Activated CD4-positive, alpha-beta T cell treated with anti-CD3 and anti-CD28 coated beads, Interleukin-2, amount 10 ng/mL, durations not matched to agents 24 days and 14 days (primary cell): Measurements from ENCODE around the gene ZNF519. TPM values are rescaled to one million over a fixed set of nuclear protein-coding genes. Genes with fewer than 3 reads are reported as not detected.
"Not testable (repeated sequence)": the region's sequence is repeated elsewhere in the genome, so short reads cannot be mapped to it uniquely, and the experiment has no call there.

Source experiments
- DNase-seq: peaks from one replicate; pipeline ENCODE4 v3.0.0; 2022
- H3K27ac Mint-ChIP-seq: one replicate; pipeline ENCODE4 v1.8.0; 2022; ENCODE audit warnings: mild to moderate bottlenecking, mixed read lengths
- H3K27me3 Mint-ChIP-seq: one replicate; pipeline ENCODE4 v1.8.0; 2022; ENCODE audit warnings: mixed read lengths
- H3K36me3 Mint-ChIP-seq: one replicate; pipeline ENCODE4 v1.8.0; 2022; ENCODE audit warnings: low read depth, mild to moderate bottlenecking, mixed read lengths
- H3K4me1 Mint-ChIP-seq: one replicate; pipeline ENCODE4 v1.8.0; 2021; ENCODE audit warnings: mixed read lengths
- H3K4me3 Mint-ChIP-seq: one replicate; pipeline ENCODE4 v1.8.0; 2022; ENCODE audit warnings: mild to moderate bottlenecking, moderate library complexity, mixed read lengths
- H3K9me3 Mint-ChIP-seq: one replicate; pipeline ENCODE4 v1.8.0; 2021; ENCODE audit warnings: mixed read lengths
- intact Hi-C: fragments of 100-400 bp; cut with micrococcal nuclease; formaldehyde crosslinking; loops from one replicate; pipeline ENCODE4 v1.15.1; 2023
- total RNA-seq: library from RNA; stranded (reverse); gene quantifications from 2 replicates; pipeline ENCODE4 v1.2.3, GENCODE V29; 2022

Gene ZNF519
- 20.9 and 22.5 TPM in 2 replicates for total RNA-seq

DNA sequence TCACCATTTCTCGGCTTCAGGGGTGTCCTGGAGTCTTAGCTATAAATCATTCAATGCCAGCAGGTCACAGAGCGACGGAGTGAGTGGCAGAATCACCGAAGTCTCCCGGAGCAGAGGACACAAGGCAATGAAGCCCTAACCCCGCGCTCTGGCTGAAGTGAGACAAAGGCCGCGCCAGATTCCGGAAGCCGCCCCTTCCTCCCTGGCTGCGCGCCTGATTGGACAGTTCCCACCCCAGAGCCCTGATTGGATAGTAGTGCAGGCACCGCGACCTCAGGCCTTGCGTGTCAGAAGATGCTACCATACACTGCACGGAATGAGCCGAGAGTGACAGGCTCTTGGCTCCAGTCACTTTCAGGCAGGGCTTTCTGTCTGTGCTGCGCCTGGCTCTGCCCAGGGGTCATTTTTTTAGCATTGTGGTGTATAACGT is at the start of gene ZNF519:
TSS of gene ZNF519 (minus strand) at position 165 of the 430 bp plus-strand sequence. CDS start at position 7, 158 bp downstream.
- H3K27me3 Mint-ChIP-seq, intact Hi-C loops, H3K9me3 Mint-ChIP-seq, H3K36me3 Mint-ChIP-seq: not testable (repeated sequence)
- peak; percentile 97 for DNase-seq
- Mint-ChIP-seq H3K4me3 (peak within 1 kb of the TSS; percentile 93), H3K4me1 (peaks cover 12% of the 10 kb centered on the region), H3K27ac (peak within 1 kb of the TSS; percentile 89)

DNA sequence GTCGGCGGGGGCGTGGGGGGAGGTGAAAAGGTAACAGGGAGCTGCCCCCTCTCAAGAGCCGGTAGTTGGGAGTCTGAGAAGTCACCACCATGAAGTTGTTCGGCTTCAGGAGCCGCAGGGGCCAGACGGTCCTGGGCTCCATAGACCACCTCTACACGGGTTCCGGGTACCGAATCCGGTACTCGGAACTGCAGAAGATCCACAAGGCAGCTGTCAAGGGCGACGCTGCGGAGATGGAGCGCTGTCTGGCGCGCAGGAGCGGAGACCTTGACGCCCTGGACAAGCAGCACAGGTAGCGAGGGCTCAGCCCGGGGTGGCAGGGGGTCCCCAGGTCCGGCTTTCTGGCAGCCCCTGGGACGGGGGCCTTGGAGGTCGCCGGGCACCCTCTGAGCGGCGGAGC is 47.1 kb upstream of the ZNF519 start:
- H3K27ac Mint-ChIP-seq = peak overlapping the region; percentile 79
- peak overlapping the region; percentile 93 for H3K4me3 Mint-ChIP-seq
- peaks cover 9% of the 10 kb centered on the region for H3K4me1 Mint-ChIP-seq
- peaks cover 13% of the 10 kb centered on the region for H3K27me3 Mint-ChIP-seq
- no peaks in the 10 kb centered on the region for H3K36me3 Mint-ChIP-seq
- no peaks in the 10 kb centered on the region for H3K9me3 Mint-ChIP-seq
- intact Hi-C loops = loop anchor here (2.0 kb wide), 1 partner anchor 237 kb away; no protein-coding TSS in a partner anchor
- peak; percentile 66 for DNase-seq

DNA sequence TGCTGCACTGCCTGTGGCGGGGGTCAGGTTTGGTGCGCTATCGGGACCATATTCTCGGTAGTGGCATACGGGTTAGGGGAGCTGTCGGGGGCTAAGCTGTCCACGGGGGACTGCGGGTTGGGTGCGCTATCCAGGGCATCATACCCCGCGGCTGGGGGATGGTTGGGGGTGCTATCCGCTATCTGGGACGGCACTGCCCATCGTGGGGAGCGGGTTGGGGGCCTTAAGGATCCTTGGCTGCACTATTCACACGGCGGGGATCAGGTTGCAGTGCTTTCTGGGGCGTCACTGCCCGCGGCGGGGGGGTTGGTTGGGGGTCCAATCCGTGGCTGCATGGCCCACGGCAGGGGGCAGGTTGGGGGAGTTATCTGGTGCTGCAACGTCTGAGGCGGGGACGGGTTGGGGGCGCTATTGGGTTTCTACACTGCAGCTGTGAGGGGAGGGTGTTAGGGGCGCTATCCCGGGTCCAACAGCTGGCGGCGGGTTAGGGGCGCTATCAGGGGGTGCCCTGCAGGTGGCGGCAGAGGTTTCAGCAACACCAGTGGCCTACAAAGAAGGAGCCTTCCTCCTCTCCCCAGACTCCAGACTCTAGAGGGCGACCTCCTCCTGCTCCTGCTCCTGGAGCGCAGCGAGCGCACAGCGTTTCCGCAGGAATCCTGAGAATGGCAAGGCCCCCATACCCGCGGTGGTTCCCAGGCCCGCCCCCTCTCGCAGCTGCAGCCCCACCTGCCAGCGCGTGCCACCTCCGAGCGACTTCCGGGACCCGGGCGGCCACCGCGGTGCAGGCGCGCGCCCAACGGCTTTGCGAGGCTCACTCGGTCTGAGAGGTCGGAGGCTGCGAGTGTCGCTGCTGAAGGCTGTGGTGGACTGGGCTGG is 46.3 kb upstream of the ZNF519 start:
- Mint-ChIP-seq H3K27ac (peak overlapping the region; percentile 79), H3K27me3 (peaks cover 11% of the 10 kb centered on the region), H3K4me3 (peak overlapping the region; percentile 93)
- H3K9me3 Mint-ChIP-seq, H3K4me1 Mint-ChIP-seq, H3K36me3 Mint-ChIP-seq: not testable (repeated sequence)
- intact Hi-C loops = loop anchor here (2.0 kb wide), 1 partner anchor 238 kb away; no protein-coding TSS in a partner anchor
- peak; percentile 92 for DNase-seq

DNA sequence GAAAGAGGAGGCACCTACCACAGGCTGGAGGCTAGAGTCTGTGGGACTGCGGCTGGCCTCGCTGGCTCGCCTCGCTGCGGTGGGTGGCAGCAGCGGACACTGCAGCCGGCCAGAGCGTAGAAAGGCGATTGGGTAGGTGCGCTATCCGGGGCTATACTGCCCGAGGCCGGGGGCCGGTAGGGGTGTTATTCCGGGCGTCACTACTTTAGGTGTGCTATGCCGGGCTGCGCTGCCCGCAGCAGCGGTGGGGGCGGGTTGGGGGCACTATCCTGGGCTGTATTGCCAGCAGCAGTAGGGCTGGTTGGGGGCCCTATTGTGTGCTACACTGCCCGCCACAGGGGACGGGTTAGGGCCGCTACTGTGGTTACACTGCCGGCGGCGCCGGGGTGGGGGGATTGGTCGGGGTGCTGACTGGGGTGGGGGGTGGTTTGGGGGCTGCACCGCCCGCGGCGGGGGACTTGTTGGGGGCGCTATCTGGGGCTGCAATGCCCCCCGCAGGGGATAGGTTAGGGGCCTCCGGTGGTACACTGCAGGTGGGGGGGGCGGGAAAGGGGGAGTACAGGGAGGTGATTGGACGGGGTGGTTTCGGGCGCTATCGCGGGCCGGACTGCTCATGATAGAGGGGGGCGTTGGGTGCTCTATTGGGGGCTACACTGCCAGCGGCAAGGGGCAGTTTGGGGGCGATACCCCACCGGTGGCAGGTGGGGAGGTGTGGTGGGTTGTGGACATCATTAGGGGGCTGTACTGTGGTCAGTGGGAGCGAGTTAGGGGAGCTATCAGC is 45.5 kb upstream of the ZNF519 start:
- H3K9me3 Mint-ChIP-seq, H3K36me3 Mint-ChIP-seq, DNase-seq, H3K4me1 Mint-ChIP-seq, H3K27ac Mint-ChIP-seq: not testable (repeated sequence)
- peak overlapping the region; percentile 93 for H3K4me3 Mint-ChIP-seq
- intact Hi-C loops = loop anchor here (2.0 kb wide), 1 partner anchor 239 kb away; no protein-coding TSS in a partner anchor
- peaks cover 11% of the 10 kb centered on the region for H3K27me3 Mint-ChIP-seq

DNA sequence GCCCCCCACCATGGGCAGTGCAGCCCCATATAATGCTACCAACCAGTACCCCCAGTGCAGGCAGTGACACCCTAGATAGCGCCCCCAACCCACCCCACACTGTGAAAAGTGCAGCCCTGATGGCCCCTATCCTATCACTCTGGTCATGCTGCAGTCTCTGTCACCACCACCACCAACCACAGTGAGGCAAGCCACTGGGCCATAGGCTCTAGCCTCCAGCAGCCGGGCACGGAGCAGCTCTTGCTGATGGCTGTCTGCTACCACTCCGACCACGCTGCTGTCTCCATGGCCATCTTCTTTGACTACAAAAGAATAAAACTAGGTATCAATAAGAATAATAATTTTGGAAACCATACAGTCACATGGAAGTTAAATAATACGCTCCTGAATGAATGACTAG is 43.2 kb upstream of the ZNF519 start:
- H3K27me3 Mint-ChIP-seq, intact Hi-C loops, H3K36me3 Mint-ChIP-seq, H3K4me3 Mint-ChIP-seq, H3K27ac Mint-ChIP-seq, H3K9me3 Mint-ChIP-seq, DNase-seq, H3K4me1 Mint-ChIP-seq: not testable (repeated sequence)

DNA sequence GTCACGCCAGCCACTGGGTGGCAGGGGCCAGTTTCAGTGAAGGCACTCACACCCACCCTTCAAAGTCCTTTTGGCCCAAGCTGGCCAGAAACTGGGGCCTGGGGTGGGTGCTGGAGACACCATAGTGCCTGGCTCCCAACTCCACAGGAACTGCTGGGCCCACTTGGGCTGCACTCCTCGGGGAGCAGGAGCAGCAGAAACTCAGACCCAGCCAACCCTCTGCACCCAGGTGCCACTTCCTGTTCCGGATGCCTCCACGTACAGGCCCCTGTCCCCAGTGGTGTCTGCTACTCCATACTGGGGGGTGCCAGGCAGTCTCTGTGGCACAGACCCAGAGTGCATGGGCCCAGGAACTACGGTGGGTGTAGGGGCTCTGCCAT is 42.5 kb upstream of the ZNF519 start:
- DNase-seq = no peak
- intact Hi-C loops = no loop called here
- H3K27me3 Mint-ChIP-seq = peaks cover 4% of the 10 kb centered on the region
- H3K4me3 Mint-ChIP-seq = no peak overlapping the region
- no peaks in the 10 kb centered on the region for H3K36me3 Mint-ChIP-seq
- peaks cover 6% of the 10 kb centered on the region for H3K4me1 Mint-ChIP-seq
- no peaks in the 10 kb centered on the region for H3K9me3 Mint-ChIP-seq
- no peak overlapping the region for H3K27ac Mint-ChIP-seq

DNA sequence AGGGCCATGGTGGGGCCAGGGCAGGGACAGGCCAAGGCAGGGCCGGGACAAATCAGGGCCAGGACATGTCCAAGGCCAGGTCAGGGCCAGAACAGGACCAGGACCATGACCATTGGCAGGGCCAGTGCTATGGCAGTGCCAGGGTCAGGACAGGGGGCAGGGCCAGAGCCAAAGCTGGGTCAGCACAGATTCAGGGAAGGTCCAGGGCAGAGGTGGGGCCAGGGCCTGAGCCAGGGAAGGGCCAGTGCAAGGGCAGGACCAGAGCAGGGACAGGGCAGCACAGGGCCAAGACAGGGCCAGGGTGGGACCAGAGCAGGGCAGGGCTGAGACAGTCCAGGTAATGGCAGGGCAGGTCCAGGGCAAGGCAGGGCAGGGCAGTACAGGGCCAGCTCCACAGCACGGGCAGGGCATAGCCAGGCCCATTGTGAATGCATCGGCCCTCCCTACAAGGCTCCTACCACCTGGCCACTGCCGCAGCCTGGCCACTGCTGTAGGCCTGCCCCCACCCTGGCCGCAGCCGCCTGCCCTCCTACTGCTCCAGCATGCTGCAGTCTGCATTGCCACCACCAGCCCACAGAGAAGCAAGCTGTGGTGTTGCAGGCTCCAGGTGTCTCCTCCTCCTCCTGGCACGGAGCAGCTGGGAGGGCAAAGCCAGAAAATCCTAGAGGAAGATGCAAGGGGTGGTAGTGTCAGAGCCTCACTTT is 41.9 kb upstream of the ZNF519 start:
- H3K27me3 Mint-ChIP-seq, H3K4me1 Mint-ChIP-seq, H3K4me3 Mint-ChIP-seq, H3K27ac Mint-ChIP-seq, H3K36me3 Mint-ChIP-seq, H3K9me3 Mint-ChIP-seq, DNase-seq, intact Hi-C loops: not testable (repeated sequence)

DNA sequence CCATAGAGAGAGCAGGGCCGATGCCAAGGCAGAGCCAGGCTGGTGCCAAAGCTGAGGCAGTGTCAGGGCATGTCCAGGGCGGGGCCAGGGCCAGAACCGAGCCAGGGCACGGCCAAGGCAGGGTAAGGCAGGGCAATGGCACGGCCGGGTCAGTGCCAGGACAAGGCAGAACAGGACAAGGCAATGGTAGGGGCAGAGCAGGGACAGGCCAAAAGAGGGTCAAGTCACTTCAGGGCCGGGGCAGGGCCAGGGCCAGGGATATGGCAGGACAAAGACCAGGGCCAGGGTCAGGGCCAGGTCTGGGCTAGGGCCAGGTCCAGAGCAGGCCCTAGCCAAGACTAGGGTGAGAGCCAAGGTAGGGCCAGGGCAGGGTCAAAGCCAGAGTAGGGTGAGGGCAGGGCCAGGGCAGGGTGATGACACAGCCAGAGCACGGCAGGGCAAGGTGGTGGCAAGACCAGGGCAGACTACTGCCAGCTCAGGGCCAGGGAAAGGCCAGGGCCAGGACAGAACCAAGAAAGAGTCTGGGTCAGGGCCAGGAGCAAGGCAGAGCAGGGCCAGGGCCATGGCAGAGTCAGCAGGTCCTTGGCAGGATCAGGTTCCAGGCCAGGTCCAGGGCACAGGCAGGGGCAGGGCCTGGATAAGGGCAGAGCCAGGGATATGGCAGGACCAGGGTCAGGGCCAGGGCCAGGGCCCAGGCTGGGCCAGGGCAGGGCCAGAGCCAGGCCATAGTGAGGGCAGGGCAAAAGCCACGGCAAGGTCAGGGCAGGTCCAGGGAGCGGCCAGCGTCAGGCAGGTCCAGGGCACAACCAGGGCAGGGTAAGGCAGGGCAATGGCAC is 41.1 kb upstream of the ZNF519 start:
- H3K4me3 Mint-ChIP-seq, H3K36me3 Mint-ChIP-seq, H3K27me3 Mint-ChIP-seq, DNase-seq, H3K9me3 Mint-ChIP-seq, H3K4me1 Mint-ChIP-seq, H3K27ac Mint-ChIP-seq, intact Hi-C loops: not testable (repeated sequence)

DNA sequence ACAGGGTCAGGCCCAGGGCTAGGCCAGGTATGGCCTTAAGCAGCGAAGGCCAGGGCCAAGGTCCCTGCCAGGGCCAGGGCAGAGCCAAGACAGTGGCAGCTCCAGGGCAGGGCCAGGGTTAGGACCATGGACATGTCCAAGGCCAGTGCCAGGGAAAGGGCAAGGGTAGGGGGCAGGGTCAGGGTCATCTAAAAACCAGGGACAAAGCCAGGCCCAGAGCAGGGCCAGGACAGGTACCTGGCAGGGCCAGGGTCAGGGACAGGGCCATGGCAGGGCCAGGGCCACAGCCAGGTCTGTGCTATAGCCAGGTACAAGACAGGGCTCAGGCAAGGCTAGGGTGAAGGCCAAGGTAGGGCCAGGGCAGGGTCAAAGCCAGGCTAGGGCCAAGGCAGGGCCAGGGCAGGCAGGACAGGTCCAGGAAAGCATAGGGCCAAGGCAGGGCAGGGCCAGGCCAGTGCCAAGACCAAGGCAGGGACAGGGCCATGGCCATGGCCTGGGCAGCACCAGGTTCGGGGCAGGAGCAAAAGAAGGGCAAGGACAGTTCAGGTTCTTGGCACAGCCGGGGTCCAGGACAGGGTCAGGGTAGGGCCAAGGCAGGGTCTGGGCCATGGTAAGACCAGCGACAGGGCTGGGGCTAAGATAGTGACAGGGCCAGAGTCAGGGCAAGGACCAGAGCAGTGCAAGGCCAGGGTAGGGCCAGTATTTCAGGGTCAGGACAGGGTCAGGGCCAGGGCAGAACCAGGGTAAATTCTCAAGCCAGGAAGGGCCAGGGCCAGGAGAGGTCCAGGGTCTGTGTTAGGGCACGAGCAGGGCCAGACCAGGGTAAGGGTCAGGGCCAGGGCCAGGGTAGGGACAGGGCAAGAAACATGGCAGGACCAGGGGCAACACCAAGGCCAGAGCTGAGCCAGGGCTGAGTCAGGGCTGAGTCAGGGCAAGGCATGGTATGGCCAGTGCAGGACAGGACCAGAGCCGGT is 40.2 kb upstream of the ZNF519 start:
- H3K36me3 Mint-ChIP-seq, H3K27ac Mint-ChIP-seq, DNase-seq, intact Hi-C loops, H3K4me3 Mint-ChIP-seq, H3K27me3 Mint-ChIP-seq, H3K9me3 Mint-ChIP-seq, H3K4me1 Mint-ChIP-seq: not testable (repeated sequence)

DNA sequence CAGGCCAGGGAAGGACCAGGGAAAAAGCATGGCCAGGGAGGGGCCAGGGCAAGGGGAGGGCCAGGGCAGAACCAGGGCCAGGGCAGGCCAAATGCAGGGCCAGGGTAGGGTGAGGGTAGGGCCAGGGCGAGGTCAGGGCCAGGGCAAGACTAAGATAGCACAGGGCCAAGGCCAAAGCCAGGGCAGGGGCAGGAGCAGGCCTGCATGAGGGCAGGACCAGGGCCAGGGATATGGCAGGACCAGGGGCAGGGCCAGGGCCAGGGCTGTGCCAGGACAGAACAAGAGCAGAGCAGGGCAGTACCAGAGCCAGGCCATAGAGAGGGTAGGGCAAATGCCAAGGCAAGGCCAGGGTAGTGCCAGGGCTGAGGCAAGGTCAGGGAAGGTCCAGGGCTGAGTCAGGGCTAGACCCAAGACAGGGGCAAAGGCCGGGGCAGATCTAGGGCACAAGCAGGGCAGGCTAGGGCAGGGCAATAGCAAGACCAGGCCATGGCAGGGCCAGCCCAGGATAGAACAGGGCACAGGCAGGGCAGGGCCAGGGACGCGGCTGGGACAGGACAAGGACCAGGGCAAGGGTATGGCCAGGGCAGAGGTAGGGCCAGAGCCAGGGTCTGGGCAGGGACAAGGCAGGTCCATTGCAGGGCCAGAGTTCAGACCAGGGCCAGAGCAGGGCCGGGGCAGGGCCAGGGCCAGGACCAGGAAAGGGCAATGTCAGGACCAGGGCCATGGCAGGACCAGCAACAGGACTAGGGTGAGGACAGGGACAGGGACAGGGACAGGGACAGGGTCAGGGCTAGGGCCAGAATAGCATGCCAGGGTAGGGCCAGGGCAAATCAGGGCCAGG is 39.3 kb upstream of the ZNF519 start:
- H3K9me3 Mint-ChIP-seq, H3K4me1 Mint-ChIP-seq, DNase-seq, H3K27ac Mint-ChIP-seq, H3K4me3 Mint-ChIP-seq, H3K27me3 Mint-ChIP-seq, H3K36me3 Mint-ChIP-seq, intact Hi-C loops: not testable (repeated sequence)

DNA sequence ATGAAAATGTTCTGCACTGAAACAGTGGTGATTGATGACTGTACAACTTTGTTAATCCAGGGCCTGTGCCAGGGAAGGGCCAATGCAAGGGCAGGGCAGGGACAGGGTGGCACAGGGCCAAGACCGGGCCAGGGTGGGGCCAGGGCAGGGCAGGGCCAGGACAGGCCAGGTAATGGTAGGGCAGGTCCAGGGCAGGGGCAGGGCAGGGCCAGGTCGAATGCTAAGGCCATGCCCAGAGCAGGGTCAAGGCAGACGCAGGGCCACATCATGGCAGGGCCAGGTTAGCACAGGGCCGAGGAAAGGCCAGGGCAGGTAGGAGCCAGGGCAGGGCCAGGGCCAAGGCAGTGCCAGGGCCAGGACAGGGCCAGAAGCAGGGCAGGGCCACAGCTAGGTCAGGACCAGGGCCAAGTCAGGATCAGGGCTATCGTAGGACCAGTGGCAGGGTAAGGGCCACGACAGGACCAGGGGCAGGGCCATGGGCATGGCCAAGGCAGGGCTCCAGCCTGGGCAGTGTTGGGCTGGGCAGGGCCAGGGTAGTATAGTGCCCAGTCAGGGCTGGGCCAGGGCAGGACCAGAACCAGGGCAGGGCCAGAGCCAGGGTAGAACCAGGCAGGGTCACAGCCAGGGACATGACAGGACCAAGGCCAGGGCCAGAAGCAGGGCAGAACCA is 38.3 kb upstream of the ZNF519 start:
- H3K27me3 Mint-ChIP-seq = peaks cover 11% of the 10 kb centered on the region
- H3K9me3 Mint-ChIP-seq, intact Hi-C loops, H3K4me3 Mint-ChIP-seq, H3K27ac Mint-ChIP-seq, H3K4me1 Mint-ChIP-seq, H3K36me3 Mint-ChIP-seq, DNase-seq: not testable (repeated sequence)
